GM21576 (cell line): ENCODE results near the gene RAPGEF1.

ENCODE experiments used
- ATAC-seq: cut with Tn5 transposase; IDR thresholded peaks from one replicate; pipeline ENCODE4 v1.9.1; 2021; ENCODE audit warnings: mild to moderate bottlenecking, moderate library complexity; ENCODE audit not compliant: unreplicated experiment

The RAPGEF1 gene

GRCh38 chr9:131545003-131545785, 194.7 kb downstream of the RAPGEF1 start, which contains the start of gene PRRT1B:
Gene PRRT1B (plus strand): TSS chr9:131545523. CDS start chr9:131545616, 93 bp downstream.
- ATAC-seq = no peak

GRCh38 chr9:131543141-131543540, 196.7 kb downstream of the RAPGEF1 start:
- no peak for ATAC-seq

GRCh38 chr9:131539223-131539923, 200.5 kb downstream of the RAPGEF1 start:
- no peak for ATAC-seq

GRCh38 chr9:131537946-131538345, 201.9 kb downstream of the RAPGEF1 start:
- ATAC-seq = no peak

GRCh38 chr9:131534721-131535237, 205.1 kb downstream of the RAPGEF1 start:
- ATAC-seq = no peak

GRCh38 chr9:131530920-131531832, 208.7 kb downstream of the RAPGEF1 start, which contains the start of gene UCK1:
Gene UCK1 (minus strand): TSS chr9:131531263. CDS start chr9:131531174, 89 bp downstream.
- ATAC-seq = peak; percentile 76

GRCh38 chr9:131530546-131530919, 209.3 kb downstream of the RAPGEF1 start:
- peak; percentile 15 for ATAC-seq

- no peak for ATAC-seq
These were observed 210.0 kb downstream of the RAPGEF1 start for GRCh38 chr9:131529597-131530545.

- no peak for ATAC-seq
These were observed 210.9 kb downstream of the RAPGEF1 start for GRCh38 chr9:131528886-131529505.

GRCh38 chr9:131528186-131528585, 211.7 kb downstream of the RAPGEF1 start:
- ATAC-seq = no peak
